CD4-positive, alpha-beta T cell treated with Interleukin-4 for 4 hours (primary cell): ENCODE data around the gene PDYN.

Experiments used
- DNase-seq: peaks from one replicate; pipeline ENCODE4 v3.0.0-alpha.2; 2020

Gene PDYN

GRCh38 chr20:1949347-1950100, 44.3 kb downstream of the PDYN start:
- DNase-seq = no peak

GRCh38 chr20:1947535-1947846, 46.4 kb downstream of the PDYN start:
- no peak for DNase-seq

GRCh38 chr20:1946762-1947534, 46.9 kb downstream of the PDYN start:
- DNase-seq = peak; percentile 2

DNA sequence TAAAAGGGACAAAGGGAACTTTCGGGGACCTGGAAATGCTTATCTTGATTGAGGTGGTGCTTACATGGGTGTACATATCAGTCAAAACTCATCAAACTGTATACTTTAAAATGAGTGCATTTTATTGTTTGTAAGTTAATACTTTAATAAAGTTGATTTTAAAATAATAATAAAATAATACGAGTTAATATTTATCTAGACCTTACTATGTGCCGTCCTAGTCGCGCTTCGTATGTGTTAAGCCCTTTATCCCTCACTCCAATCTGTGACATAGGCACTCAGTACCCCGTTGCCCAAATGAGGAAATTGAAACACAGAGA, 47.5 kb downstream of the PDYN start:
- no peak for DNase-seq

DNA sequence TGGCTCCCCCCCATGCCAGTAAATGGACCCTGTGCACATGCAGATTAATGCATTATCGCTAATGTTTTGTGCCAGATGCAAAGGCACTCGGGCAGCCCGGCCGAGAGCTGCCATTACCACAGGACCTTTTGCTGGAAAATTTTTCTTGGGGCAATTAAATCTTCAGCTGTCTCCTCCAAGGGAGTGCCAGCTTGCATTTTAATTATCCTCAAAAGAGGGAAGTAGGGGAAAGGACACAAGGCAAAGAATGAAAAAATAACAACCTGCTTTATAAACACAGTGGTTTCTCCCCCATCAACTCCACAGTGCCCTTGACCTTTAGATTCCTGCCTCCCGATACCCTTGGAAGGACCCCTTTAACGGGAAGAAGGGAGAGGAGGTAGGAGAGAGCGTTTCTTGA, 48.2 kb downstream of the PDYN start:
- no peak for DNase-seq

DNA sequence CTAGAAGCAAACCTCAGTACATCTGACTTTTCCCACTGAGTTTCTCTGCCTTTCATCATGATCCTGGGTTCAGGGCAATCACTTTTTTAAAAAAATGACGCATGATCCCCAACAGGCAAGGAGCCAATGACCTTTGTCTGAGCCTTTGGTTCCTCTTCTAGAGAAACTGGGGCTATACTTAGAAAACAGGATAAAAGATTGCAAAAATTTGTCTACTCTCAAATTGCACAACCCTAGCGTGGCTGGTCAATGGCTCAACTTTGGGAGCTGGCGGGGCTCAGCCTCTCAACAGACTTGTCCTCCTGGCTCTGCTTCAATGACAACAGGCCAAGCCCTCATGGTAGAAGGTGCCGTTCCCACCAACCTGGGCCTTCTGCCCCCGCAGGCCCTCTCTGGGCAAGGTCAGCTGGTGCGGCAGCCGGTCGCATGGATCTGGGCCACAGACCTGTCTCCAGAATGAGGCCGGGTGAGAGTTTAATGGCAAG, 48.7 kb downstream of the PDYN start:
- peak; percentile 9 for DNase-seq

GRCh38 chr20:1944345-1945091, 49.3 kb downstream of the PDYN start:
- no peak for DNase-seq

GRCh38 chr20:1943275-1944002, 50.4 kb downstream of the PDYN start:
- peak; percentile 7 for DNase-seq

DNA sequence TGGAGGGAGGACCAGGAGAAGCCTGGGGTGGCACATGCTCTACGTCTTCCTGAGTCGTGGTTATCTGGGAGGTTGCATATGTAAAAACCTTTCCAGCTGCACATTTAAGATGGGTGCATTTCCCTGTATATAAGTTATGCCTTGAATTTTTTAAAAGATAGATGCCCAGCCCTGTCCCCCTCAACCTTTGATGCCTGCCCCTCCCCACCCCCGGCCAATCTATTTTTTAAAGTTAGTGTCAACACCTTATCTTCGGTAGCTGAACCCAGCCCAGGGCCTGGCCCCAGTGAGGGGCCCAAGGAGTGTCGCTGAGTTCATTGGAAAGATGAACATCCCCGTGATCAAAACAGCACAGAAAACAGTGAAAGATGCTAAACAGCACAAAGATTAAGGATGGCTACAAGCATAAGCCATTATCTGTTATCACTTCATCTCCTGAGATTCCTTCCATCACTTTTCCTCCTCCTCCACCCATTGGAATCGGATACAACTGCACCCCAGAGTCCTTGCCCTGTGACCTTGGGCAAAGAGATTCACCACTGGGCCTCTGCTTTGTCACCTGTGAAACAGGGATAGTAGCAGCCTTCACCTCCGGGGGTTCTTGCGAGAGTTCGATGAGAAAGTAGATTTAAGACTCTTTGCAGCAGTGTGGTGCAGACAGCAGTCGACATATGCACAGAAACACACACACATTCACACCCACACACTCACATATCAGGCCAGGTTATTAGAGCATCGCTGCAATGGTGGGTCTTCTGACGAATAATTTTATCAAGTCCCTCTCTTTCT, 51.2 kb downstream of the PDYN start:
- DNase-seq = no peak

GRCh38 chr20:1942061-1942460, 51.8 kb downstream of the PDYN start:
- no peak for DNase-seq

DNA sequence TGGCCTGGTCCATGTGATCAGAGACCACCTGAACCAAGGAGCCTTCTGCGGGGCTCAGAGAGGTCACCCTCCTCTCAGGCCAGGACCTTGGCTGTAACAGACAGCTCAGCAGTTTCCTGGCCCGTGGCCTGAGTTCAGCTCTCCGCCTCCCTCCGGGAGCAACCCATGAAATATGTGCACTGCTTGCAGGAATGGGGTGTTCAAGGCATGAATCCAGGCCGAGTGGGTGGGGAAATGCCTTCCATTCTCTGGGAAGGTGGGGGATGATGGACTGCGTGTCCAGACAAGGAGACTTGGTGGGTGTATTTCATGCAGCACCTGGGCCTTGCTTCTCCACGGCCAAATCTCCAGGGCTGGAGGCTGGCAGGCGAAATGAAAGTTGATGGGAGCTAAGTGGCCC, 52.6 kb downstream of the PDYN start:
- DNase-seq = no peak

DNA sequence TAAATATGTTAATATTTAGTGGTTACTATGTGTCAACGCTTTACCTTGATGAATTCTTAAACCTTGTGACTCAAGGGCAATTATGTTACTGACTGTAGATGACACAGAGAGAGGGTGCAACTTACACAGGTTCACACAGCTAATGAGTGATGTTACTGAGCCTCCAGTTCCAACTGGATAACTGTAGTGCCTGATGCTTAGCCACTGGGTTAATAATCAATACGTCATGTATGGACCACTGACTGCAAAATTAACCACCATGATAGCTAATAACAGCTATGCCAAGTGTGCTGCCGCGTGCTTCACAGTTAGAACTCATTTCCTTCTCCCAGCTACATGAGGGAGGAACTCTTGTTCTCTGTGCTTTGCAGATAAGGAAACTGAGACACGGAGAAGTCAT, 53.3 kb downstream of the PDYN start:
- DNase-seq = no peak

DNA sequence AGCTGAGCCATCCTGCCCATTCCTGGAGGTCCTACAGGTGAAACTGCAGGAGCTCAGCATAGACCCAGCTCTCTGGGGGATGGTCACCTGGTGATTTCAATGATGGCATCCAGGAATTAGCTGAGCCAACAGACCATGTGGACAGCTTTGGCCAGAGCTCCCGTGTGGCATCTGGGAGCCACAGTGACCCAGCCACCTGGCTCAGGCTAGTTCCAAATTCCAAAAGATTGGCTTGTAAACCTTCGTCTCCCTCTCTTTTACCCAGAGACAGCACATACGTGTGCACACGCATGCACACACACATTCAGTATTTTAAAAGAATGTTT, 54.6 kb downstream of the PDYN start:
- no peak for DNase-seq

DNA sequence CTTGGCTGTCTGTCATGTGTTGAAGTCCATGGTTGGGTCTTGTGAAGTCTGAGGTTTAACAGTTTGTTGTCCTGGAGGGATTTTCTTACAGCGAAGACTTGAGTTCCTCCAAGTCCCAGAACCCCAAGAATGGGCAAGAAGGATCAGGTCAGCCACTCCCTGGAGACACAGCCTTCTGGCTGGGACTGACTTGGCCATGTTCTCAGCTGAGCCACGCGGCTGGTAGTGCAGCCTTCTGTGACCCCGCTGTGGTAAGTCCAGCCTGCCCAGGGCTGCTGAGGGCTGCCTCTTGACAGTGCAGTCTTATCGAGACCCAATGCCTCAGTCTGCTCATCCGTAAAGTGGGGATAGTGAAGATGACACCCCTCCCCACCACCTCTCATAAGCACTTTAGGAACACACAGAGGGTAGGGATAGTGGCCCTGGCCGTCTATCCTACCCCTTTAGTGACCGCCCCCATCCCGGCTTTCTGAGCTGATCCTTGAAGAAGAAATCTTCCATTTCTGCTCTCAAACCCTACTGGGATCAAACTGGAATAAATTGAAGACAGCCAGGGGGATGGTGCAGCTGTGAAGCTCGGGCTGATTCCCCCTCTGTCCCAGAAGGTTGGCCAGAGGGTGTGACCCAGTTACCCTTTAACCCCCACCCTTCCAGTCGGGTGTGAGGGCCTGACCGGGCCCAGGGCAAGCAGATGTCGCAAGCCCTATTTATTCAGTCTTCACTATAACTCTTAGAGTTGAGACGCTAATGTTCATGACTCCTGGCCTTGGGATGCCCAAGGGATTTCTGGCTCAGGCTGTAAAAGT, 55.2 kb downstream of the PDYN start:
- DNase-seq = no peak

- DNase-seq = no peak
Observed at GRCh38 chr20:1937316-1937976, 56.4 kb downstream of the PDYN start.

DNA sequence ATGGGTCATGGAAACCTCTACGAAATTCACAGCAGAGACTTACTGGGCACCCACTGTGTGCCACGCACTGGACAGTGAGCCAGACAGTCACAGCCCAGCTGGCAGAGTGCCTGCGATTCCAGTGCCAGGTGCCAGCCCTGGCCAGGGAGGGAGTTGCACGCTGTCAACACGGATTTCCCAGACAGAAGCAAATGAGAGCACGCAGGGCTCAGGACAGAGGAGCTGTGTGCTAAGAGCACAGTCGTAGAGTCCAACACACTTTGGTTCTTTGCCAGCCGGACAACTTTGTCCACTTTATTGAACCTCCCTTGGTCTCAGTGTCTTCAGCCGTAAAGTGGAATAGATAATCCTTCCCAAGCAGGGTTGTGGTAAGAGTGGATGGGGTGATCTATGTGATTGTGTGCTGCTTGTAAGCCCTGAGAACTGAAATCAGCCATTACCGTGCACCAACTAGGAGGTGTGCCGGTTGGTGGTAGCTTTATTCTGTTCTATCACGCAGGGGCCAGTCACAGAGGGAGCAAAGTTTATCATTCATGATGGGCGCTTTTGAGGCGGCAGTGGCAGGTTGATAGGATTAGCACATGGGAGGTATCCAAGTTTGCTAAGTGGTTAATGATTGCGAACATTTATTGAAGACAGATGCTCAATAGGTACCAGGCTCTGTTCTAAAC, 58.0 kb downstream of the PDYN start:
- DNase-seq = no peak

GRCh38 chr20:1934721-1935573, 58.9 kb downstream of the PDYN start:
- no peak for DNase-seq

DNA sequence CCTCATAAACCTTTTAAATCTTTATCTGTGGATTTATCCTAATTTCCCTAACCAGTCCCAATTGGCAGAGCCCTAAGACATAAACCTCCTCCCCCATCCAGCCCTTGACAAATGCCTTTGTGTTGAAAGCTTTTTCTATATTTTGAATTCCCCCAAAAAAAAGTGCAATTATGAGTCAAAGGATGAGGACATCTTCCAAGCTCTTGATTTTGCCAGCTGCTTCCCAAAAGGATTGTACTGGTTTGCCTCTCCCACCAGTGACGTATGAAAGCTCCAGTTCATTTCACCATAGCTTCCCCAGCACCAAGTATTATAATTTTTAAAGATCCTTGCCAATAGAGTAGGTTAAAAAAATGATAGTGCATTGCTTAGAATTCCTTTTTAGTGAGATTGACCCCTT, 59.7 kb downstream of the PDYN start:
- DNase-seq = no peak

DNA sequence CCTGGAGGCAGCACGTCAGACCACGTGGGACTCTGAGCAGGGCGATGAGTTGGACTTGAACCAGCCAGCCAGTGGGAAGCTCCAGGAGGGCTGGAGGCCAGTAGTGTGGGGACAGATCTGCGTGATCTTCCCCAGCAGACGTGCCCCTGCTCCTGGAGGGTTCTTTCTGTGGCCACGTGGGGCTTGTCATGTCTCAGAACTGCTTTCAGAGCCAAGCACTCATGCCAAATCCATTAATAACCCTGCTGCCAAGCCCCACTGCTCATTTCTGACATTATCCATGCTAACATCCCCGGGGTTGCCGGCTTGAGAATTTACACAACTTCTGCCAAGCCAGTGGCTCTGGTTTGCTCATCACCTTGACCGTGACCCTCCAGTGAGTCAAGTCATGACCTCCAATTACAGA, 60.4 kb downstream of the PDYN start:
- DNase-seq = no peak

GRCh38 chr20:1932971-1933370, 60.9 kb downstream of the PDYN start:
- no peak for DNase-seq
